ENCODE measurements around the gene MTR.

MTR gene

DNA sequence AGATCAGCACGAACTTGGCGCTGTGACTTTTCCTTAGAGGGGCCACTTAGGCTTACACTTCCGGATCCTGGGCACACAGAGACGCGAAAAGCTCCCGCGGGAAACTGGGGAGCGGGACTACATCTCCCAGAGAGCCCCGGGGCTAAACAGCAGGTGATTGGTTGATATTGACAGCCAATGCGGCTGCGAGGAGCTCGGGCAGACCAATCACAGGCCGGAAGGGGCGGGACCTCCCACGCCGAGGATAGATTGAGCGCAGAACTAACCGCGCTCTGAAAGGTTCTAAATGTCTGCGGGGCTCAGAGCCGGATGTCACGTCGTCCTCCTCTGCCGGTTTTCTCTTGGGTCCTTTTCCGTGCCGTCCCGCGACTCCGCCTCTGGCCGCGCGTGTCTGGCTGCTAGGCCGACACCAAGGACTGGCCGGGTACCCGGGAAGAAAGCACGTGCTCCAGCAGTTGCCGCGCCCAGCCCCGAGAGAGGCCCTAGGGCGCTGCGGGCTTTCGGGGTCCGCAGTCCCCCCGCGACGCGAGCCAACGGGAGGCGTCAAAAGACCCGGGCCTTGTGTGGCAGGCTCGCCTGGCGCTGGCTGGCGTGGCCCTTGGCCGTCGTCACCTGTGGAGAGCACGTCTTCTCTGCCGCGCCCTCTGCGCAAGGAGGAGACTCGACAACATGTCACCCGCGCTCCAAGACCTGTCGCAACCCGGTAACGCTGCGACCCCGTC, at the start of gene MTR:
MTR (plus strand) TSS at position 258 of the 722 bp plus-strand sequence; CDS start at position 670, 412 bp downstream.
- DNase-seq (ENCODE audit: low spot score) = peak; percentile 99

DNA sequence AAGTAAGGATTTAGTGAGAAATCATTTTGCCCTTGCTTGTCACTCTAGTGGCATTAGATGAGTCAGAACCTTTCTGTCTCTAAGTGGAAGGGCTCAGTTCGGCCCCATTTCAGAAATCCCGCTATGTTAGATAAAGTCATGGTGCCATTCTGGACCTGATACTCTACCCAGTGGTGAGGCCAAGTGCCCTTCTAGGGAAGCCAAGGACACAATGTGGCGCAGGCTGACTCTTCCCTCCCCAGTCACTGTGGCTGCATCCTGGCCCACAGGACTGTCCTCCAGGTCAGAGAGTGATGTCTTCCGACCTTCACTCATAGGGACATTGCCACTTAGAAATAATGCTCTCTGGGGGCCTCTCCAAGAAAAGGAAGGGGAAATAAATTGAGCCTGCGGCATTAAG, 48.3 kb upstream of the MTR start:
- DNase-seq (ENCODE audit: low spot score) = no peak

DNA sequence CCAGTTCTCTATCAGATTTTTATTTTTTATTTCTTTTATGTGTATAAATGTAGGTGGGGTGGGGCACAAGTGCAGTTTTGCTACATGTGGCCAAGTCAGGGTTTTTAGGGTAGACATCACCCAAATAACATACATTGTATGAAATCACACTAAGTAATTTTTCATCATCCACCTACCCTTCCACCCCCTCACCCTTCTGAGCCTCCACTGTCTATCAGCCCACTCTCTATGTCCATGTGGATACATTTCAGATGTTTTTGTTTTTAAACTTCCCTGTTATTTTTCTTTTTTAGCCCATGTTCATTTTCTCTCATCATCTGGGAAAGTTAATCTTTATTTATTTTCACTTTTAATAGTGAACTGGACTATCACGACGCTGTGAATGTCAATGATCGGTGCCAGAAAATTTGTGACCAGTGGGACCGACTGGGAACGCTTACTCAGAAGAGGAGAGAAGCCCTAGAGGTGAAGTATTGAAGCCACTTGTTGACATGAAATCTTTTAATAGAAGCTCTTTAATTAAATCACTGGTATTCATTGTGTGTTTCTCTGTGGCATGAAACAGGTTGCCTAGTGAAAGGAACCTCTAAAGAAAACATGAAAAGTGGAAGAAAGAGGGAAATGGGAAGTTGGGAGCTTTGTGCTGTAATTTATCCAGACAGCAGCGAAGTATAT, 47.6 kb upstream of the MTR start:
- no peak for DNase-seq (ENCODE audit: low spot score)

DNA sequence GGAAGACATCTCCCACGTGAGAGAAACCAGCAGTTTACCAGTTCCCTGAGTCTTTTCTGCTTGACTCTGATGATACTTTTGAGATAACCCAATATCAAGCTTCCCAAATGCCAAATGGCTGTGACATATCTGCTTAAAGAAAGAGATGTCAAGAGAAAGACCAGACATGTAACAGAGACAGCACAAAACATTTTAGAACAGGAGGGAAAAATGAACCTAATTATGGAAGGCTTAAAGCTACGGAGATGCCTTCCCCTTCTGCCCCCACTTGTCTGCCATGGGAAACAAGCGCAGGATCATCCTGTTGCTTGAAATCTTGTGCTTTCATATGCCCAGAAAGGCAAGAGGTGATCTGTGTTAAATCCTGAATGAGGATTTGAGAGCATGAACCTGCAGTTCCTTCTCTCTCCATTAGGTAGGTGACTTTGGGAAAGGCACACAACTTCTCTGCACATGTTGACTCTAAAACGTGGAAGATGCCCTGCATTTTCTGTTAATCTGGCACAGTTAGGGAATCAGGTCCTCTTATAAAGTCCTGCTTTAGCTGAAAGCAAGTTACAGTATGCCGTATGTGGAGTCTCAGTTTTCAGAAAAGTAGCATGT, 46.7 kb upstream of the MTR start:
- DNase-seq (ENCODE audit: low spot score) = no peak

DNA sequence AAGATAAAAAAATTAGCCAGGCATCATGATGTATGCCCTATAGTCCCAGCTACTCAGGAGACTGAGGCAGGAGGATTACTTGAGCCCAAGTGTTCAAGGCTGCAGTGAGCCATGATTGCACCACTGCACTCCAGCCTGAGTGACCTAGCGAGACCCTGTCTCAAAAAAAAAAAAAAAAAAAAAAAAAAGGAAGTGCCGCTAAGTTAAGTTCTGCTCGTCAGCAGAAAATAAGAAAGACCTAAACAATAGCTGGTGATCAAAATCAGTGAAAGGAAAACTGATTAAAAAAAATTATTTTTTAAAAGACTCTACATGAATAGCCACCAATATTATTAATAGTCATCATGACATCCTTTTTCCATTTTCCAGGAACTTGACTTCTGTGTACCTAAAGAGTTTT, 44.2 kb upstream of the MTR start:
- DNase-seq (ENCODE audit: low spot score) = no peak

DNA sequence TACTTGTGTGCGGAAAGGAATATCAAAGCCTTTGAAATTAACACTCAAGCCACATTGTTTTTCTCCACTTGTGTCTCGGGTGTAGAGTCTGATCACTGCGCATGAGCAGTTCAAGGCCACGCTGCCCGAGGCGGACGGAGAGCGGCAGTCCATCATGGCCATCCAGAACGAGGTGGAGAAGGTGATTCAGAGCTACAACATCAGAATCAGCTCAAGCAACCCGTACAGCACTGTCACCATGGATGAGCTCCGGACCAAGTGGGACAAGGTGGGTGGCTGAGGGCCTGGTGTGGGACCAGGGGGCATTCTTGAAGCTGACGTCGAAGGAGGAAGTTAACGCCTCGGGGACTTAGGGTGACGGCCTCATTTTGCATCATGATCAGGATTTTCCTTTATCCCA, 43.7 kb upstream of the MTR start:
- DNase-seq (ENCODE audit: low spot score) = no peak

DNA sequence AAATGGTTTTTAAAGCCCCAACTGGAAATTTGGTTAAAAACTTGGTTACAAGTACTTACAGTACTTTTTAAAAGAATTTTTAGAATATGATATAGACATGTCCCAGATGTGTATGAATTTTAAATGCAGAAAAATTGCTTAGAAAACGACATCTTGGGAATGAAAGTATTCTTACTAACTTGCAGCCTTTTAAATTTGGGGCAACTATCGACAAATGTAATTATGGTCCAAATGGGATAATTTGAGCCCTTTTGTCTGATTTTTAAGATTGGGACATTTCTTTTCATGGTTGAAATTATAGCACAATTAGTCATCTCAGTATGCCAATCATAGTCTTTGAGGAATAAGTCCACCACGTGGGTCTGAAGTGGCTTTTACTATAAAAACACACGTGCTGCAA, 43.2 kb upstream of the MTR start:
- no peak for DNase-seq (ENCODE audit: low spot score)

DNA sequence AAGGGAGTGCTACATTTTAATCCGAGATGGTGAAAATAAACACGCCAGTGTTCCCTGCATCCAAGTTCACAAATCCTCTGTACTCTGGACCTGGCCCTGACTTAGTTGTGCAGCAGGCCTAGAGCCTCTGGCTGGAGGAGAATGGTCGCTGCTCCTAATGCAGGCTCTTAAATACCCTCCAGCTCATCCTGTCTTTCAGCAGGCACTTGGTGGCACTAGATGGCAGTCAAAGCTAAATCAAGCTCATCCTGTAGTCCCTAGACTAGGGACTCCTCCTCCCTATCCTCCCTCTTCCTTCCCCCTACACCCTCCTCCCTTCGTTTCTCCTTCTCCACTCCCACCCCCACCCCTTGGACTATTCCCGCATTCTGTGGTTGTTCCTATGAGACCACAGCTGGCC, 41.6 kb upstream of the MTR start:
- DNase-seq (ENCODE audit: low spot score) = peak; percentile 49

DNA sequence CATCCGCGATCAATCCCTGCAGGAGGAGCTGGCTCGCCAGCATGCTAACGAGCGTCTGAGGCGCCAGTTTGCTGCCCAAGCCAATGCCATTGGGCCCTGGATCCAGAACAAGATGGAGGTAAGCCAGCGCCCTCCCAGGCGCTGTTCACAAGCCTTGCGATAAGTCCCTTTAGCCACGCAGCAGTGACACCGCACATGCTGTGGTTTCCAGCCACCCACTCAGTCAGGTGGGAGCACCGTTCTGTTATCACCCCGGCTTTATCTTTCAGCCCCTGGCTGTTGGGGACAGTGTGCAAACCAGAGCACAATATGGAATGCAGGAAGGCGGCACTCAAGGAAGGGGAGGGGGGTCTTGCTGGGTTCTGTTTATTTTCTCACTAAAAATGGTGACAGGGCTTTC, 41.1 kb upstream of the MTR start:
- no peak for DNase-seq (ENCODE audit: low spot score)

DNA sequence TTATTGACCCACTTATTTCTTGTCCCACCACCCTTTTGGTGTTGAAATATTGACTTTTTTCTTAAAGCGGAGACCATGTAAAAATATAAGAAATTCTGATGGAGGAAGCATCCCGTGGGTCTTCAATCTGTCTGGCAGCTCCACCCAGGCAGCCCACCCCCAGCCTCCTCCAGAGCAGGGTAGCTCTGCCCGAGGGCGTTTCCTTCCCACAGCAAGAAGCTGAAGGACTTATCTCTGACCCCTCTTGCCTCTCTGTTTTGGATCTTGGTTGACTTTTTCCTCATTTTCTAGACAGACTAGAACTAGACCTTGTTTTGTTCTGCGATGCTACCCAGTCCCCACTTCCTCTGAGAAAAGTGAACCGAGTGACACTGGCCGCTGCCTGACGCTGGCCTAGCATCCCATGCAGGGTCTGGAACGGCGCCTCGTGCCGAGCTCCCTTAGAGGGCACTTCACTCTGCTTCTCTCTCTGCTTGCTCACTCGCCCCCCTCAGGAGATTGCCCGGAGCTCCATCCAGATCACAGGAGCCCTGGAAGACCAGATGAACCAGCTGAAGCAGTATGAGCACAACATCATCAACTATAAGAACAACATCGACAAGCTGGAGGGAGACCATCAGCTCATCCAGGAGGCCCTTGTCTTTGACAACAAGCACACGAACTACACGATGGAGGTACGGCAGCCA, 40.4 kb upstream of the MTR start:
- no peak for DNase-seq (ENCODE audit: low spot score)

DNA sequence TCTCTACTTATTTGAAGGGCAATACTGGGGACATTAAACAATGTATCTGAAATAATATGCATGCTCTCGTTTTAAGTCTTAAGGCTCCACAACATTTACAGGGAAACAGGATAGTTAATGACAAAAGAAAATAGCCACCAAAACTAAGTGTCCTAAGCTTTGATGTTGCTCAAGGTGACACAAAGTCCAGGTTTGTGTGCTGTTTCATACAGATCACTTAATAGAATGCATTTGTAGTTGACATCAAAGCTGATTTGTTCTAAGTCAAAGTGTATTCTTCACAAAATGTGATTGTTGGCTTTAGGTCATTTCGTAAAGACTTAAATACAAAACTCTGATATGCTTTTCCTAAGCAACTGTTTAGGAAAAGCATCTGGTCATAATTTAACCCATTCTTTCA, 37.5 kb upstream of the MTR start:
- DNase-seq (ENCODE audit: low spot score) = no peak

DNA sequence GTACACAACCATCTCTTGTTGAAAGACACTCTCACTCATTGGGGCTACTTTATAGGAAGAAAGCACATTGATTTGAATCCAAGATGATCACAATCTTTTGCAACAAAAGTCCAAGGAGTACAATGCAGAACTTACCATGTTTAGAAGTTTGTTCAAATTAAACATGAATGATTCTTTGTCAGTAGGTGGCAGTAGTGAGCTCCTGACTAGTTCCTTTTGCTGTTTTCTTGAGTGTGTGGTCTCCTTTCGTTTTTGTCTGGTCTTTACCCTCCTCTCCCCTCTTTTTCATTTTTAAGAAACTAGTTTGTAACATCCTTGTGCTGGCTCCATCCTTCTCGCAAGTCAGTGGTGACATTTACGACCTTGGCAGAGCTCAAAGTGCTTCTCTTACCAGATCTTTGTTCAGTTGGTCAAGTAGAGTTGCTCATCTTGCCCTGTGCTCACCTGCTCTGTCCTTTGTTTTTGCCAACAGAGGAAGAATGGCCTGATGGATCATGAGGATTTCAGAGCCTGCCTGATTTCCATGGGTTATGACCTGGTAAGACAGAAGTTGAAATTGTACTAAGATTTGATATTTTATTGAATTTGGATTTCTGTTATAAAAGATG, 35.7 kb upstream of the MTR start:
- DNase-seq (ENCODE audit: low spot score) = peak; percentile 57

DNA sequence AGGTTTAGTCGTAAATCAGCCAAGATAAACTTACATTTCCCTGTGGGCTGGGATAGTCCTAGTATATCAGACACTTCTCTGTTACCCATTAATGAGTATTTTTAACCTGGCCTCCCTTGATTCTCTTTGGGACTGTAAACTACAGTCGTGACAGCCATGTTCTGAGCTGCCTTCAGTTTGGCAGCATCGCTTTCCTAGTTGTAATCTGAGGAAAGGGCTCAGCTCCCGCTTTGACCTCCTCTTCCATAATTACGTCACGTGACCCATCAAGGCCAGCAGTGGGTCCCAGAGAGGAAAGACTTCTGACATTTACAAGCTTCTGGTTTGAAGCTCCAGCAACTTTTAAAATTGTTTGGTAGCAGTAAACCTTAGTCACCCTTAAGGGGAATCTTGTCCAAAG, 34.6 kb upstream of the MTR start:
- no peak for DNase-seq (ENCODE audit: low spot score)

DNA sequence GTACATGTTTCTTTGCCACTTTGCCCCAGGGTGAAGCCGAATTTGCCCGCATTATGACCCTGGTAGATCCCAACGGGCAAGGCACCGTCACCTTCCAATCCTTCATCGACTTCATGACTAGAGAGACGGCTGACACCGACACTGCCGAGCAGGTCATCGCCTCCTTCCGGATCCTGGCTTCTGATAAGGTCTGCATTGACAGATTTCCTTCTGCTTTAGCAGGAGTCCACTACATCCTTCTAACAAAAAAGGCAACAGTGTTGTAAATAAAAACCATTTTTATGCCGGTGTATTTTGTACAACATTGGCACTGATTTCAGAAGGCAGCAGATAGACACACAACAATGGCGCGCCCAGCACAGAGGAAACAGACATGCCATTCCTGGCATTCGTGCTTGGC, 34.1 kb upstream of the MTR start:
- DNase-seq (ENCODE audit: low spot score) = no peak

DNA sequence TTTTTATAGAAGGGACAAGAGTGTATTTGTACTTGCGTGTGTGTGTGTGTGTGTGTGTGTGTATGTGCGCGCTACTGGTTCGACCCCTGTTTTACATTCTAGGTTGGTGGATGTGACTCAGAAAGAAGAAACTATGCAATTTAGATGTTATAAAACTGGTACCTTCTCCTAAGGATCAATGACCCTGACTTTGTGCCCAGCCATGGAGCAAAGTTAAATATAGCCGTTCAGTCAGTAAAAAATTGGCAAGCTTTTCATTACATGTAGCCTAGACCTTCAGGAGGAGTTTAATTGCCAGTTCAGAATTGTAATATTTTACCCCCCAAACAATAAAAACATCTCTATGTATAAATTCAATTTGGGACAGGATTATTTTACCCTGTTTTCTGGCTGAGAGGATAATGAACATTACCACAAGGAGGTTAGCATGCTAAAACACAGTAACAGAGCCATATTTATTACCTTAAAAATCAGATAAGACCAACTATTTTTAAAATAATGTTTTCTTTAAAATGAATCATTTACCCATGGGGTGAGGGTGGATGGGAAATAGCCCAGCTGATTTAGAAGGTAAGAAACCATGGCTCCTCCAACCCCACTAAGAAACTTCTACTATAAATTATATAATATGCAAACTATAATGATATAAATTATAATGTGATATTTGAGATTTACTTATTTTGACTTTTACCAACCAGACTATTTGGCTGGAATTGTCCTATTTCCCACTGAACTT, 33.5 kb upstream of the MTR start:
- DNase-seq (ENCODE audit: low spot score) = no peak

DNA sequence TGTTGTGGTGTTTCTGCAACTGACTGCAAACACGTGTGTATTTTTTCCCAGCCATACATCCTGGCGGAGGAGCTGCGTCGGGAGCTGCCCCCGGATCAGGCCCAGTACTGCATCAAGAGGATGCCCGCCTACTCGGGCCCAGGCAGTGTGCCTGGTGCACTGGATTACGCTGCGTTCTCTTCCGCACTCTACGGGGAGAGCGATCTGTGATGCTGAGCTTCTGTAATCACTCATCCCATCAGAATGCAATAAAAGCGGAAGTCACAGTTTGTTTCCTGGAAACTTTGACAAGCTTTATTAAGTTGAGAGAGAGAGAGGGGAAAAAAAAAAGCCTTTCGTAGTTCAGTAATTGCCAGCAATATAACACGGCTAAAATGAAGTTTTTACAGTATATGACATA, 32.7 kb upstream of the MTR start:
- DNase-seq (ENCODE audit: low spot score) = no peak

DNA sequence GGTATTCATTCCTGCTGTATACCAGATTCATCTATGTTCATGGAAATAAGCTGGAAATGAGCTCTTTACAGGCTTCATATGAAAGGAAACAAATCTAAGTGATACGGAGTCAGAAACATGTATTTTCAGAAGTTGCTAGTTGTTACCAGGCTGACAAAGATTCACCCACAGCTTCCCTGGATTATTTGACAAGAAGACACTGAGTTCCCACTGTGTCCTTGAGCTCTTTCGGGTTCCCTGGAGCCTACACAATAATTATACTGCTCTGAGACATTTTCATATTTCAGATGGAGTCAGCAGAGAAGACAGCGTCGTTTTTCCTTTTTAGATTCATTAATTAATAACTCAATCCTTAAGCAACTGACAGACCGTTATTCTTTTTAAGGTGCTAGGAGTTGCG, 29.3 kb upstream of the MTR start:
- no peak for DNase-seq (ENCODE audit: low spot score)

DNA sequence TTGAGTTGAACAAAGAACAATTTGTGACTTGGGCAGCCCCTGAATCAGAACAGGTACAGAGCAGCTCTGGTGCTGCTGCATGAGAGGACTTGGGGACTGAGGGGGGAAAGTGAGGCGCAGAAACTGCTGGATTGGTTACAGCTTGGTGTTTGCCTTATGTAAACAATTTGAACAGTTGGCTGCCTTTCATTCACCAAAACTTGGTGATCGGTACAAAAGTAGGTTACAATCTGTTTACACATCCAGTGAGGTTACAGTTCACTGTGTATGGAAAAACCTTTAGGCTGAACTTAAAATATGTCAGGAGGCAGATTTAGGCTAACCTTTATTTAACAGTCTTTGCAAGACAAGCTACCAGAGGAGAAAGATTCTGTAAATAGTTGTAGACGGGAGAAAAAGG, 28.6 kb upstream of the MTR start:
- no peak for DNase-seq (ENCODE audit: low spot score)

DNA sequence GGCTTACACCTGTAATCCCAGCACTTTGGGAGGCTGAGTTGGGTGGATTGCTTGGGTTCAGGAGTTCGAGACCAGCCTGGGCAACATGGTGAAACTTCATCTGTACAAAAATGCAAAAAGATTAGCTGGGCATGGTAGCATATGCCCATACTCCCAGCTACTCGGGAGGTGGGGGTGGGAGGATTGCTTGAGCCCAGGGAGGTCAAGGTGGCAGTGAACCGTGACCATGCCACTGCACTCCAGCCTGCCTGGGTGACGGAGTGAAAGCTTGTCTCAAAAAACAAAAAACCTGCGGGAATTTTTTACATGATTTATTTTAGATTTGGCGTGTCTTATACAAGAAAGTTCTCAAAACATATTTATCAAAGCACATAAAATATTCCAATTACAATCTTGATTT, 27.8 kb upstream of the MTR start:
- DNase-seq (ENCODE audit: low spot score) = no peak

DNA sequence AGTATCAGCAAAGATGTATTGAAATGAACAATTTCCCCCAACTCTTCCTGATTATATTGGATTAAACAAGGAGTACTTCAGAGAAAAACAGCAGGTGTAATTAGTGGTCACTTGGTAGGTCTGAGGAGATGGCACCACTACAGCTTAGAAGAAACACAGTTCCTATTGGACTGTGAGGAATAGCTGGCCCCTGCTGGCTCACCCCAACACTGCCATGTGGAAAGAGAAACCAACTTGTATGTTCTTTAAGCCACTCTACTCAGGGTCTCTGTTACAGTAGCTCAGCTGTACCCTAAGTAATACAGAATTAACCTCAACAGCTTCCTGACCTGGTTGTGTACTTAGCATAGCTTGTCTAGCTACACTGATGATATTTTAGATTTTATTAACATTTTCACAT, 26.5 kb upstream of the MTR start:
- DNase-seq (ENCODE audit: low spot score) = no peak

DNA sequence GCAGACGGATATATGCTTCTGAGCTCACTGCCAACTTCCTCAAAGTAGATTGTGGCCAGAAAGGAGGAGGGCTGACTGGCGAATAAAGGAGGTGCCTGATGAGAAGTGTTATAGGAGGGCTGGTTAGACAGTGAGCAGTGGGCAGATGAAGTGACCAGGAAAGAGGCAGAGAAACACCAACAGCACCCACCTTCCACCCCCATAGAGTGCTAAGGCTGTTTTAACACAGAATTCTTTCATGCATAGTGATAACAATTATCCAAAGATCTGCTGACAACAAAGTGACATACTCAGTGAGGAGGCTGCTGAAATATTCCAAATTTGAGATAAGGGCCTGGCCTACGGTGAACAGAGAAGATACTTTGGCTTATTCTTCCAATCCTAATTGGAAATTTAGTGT, 21.2 kb upstream of the MTR start:
- no peak for DNase-seq (ENCODE audit: low spot score)

DNA sequence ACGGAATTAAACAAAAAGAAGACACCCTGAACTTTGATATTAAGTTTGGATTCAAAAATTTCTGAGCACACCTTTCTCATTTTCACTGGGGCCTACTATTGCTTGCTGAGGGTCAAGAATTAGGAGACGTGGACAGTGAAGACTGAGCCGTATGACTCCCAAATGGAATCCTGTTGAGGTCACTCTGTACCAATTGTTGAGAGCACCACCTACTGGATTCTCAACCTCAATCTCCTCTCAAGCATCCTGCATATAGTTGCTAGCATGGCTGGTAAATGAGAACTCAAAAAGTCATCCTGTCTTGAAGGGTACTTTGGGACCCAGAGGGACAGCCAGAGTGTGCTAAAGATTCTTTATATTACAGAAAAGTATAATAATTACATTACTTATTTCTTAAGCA, 20.2 kb upstream of the MTR start:
- DNase-seq (ENCODE audit: low spot score) = peak; percentile 58
